Stimulated activated CD4-positive, alpha-beta T cell treated with anti-CD3 and anti-CD28 coated beads, Interleukin-1b, Interleukin-23, amount 100 ng/mL, for 1 hour (primary cell): ENCODE data around the gene PCDHA9.
"Not testable (repeated sequence)": the region's sequence is repeated elsewhere in the genome, so short reads cannot be mapped to it uniquely, and the experiment has no call there.

Source experiments
- DNase-seq, 2 donors: peaks; one replicate each; pipeline ENCODE4 v3.0.0-alpha.2; 2020; ENCODE audit warnings: low read depth in 2 of 2

Gene PCDHA9

DNA sequence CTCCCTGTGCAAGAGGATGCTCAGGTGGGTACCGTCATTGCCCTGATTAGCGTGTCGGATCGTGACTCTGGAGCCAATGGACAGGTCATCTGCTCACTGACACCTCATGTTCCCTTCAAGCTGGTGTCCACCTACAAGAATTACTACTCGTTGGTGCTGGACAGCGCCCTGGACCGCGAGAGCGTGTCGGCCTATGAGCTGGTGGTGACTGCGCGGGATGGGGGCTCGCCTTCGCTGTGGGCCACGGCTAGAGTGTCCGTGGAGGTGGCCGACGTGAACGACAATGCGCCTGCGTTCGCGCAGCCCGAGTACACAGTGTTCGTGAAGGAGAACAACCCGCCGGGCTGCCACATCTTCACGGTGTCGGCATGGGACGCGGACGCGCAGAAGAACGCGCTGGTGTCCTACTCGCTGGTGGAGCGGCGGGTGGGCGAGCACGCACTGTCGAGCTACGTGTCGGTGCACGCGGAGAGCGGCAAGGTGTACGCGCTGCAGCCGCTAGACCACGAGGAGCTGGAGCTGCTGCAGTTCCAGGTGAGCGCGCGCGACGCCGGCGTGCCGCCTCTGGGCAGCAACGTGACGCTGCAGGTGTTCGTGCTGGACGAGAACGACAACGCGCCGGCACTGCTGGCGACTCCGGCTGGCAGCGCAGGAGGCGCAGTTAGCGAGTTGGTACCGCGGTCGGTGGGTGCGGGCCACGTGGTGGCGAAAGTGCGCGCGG, 28.5 kb downstream of the PCDHA9 start:
- not testable (repeated sequence) for DNase-seq

DNA sequence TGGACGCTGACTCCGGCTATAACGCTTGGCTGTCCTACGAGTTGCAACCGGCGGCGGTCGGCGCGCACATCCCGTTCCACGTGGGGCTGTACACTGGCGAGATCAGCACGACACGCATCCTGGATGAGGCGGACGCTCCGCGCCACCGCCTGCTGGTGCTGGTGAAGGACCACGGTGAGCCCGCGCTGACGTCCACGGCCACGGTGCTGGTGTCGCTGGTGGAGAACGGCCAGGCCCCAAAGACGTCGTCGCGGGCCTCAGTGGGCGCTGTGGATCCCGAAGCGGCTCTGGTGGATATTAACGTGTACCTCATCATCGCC, 29.0 kb downstream of the PCDHA9 start:
- DNase-seq: no peak

DNA sequence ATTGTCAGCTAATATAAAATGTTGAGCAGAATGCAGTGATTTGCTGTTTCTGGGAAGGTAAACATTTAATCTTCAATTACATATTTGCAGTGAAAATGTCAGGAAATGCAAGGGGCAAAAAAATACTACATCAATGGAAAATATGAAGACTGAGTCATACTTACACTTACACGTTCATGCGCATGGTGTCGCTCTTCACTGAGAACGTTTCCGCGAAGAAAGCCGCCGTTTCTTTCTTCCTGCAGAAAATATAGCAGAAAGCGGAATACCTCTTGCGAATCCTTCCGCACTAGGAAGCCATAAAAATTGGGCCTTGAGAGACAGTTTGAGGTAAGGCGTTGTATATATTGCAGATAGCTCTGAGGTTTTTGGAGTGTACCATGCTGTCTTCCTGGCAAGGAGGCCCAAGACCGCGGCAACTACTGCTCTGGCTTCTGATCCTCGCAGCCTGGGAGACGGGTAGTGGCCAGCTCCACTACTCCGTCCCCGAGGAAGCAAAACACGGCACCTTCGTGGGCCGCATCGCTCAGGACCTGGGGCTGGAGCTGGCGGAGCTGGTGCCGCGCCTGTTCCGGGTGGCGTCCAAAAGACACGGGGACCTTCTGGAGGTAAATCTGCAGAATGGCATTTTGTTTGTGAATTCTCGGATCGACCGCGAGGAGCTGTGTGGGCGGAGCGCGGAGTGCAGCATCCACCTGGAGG, 33.9 kb downstream of the PCDHA9 start, which contains the start of gene PCDHA13:
Gene PCDHA13 (plus strand): TSS at position 236 of the 702 bp plus-strand sequence. CDS start 145 bp downstream, at position 381.
- DNase-seq: no peak

DNA sequence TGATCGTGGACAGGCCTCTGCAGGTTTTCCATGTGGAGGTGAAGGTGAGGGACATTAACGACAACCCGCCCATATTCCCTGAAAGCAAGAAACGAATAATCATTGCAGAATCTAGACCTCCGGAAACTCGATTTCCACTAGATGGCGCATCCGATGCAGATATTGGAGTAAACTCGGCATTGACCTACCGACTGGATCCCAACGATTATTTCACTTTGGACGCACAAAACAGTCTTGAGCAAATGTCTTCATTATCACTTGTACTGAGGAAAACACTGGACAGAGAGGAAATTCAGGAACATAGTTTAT, 34.4 kb downstream of the PCDHA9 start:
- DNase-seq: no peak

DNA sequence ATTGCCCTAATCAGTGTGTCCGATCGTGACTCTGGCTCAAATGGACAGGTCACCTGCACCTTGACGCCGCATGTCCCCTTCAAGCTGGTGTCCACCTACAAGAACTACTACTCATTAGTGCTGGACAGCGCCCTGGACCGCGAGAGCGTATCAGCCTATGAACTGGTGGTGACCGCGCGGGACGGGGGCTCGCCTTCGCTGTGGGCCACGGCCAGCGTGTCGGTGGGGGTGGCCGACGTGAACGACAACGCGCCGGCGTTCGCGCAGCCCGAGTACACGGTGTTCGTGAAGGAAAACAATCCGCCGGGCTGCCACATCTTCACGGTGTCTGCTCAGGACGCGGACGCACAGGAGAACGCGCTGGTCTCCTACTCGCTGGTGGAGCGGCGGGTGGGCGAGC, 35.2 kb downstream of the PCDHA9 start:
- no peak for DNase-seq

DNA sequence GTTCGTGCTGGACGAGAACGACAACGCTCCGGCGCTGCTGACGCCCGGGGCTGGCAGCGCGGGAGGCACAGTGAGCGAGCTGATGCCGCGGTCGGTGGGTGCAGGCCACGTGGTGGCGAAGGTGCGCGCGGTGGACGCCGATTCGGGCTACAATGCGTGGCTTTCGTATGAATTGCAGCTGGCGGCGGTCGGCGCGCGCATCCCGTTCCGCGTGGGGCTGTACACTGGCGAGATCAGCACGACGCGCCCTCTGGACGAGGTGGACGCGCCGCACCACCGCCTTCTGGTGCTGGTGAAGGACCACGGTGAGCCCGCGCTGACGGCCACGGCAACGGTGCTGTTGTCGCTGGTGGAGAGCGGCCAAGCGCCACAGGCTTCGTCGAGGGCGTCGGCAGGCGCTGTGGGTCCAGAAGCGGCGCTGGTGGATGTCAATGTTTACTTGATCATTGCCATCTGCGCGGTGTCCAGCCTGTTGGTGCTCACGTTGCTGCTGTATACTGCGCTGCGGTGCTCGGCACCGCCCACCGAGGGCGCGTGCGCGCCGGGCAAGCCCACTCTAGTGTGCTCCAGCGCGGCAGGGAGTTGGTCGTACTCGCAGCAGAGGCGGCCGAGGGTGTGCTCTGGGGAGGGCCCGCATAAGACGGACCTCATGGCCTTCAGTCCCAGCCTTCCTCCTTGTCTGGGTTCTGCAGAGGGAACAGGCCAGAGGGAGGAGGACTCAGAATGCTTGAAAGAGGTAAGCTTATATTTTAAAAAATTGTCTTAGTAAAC, 35.9 kb downstream of the PCDHA9 start:
- no peak for DNase-seq
